DND-41 (cell line): ENCODE measurements around the gene CABLES2.

Experiments used
- ATAC-seq: fragments of 200-7000 bp; cut with Tn5 transposase; 3 replicates; pipeline ENCODE4 v1.9.1; 2021; ENCODE audit warnings: low read depth; ENCODE audit not compliant: insufficient read depth
- DNase-seq: peaks from one replicate; pipeline ENCODE4 v3.0.0-alpha.2; 2020
- H2AFZ ChIP-seq: 2 replicates; pipeline ENCODE4 v1.6.0; 2012; ENCODE audit warnings: low read depth, low read length
- H3K27ac ChIP-seq: 2 replicates; pipeline ENCODE4 v1.5.1; 2012; ENCODE audit warnings: low read length, inconsistent platforms
- H3K27me3 ChIP-seq: fragments of 200-600 bp; sonication (generic); 2 replicates; pipeline ENCODE4 v1.6.0; 2012; ENCODE audit warnings: low read length, mild to moderate bottlenecking, inconsistent platforms; ENCODE audit not compliant: insufficient read depth, poor library complexity
- H3K36me3 ChIP-seq: 2 replicates; pipeline ENCODE4 v1.5.1; 2012; ENCODE audit warnings: low read length, inconsistent platforms; ENCODE audit not compliant: insufficient read depth
- H3K4me1 ChIP-seq: 2 replicates; pipeline ENCODE4 v1.5.1; 2012; ENCODE audit warnings: mild to moderate bottlenecking, low read length; ENCODE audit not compliant: insufficient read depth
- H3K4me2 ChIP-seq: 2 replicates; pipeline ENCODE4 v1.6.0; 2012; ENCODE audit warnings: mild to moderate bottlenecking, moderate library complexity, low read length, inconsistent platforms; ENCODE audit not compliant: insufficient read depth
- H3K4me3 ChIP-seq, 2 experiments: fragments of 200-600 bp in 1 of 2; shearing (Covaris generic) in 1 of 2; 2 replicates each; pipeline ENCODE4 v1.5.1; 2012 to 2016; ENCODE audit warnings: inconsistent platforms in 2 of 2, low read length in 2 of 2, mild to moderate bottlenecking in 2 of 2, low read depth in 1 of 2, moderate library complexity in 1 of 2
- H3K79me2 ChIP-seq: 2 replicates; pipeline ENCODE4 v1.6.0; 2012; ENCODE audit warnings: low read length, inconsistent platforms; ENCODE audit not compliant: insufficient read depth
- H3K9ac ChIP-seq: 2 replicates; pipeline ENCODE4 v1.6.0; 2012; ENCODE audit warnings: low read depth, mild to moderate bottlenecking, inconsistent platforms, low read length, moderate library complexity
- H3K9me3 ChIP-seq: 2 replicates; pipeline ENCODE4 v1.5.1; 2012; ENCODE audit warnings: low read length, moderate library complexity, mild to moderate bottlenecking, inconsistent platforms; ENCODE audit not compliant: insufficient read depth, severe bottlenecking
- H4K20me1 ChIP-seq: 2 replicates; pipeline ENCODE4 v1.6.0; 2012; ENCODE audit warnings: low read length; ENCODE audit not compliant: insufficient read depth
- CTCF ChIP-seq: IDR thresholded peaks from 2 replicates; pipeline ENCODE4 v1.5.1; 2012; ENCODE audit warnings: borderline replicate concordance, low read length, moderate library complexity, mild to moderate bottlenecking; ENCODE audit not compliant: poor library complexity, severe bottlenecking; ENCODE audit errors: extremely low read depth
- EZH2 ChIP-seq: IDR thresholded peaks from 3 replicates; pipeline ENCODE4 v1.6.1; 2012; ENCODE audit warnings: borderline replicate concordance, low read depth, mild to moderate bottlenecking, moderate library complexity, low read length, inconsistent platforms; ENCODE audit not compliant: severe bottlenecking

Gene CABLES2

GRCh38 chr20:62392621-62393334 lies 14.3 kb downstream of the CABLES2 start:
- Histone ChIP-seq H3K9me3 (no peaks in the 10 kb centered on the region), H4K20me1 (peaks cover 53% of the 10 kb centered on the region), H3K4me3 (no peak overlapping the region), H3K9ac (no peak overlapping the region), H3K4me2 (no peak overlapping the region), H3K79me2 (peaks cover 20% of the 10 kb centered on the region), H3K27me3 (no peaks in the 10 kb centered on the region), H3K27ac (no peak overlapping the region), H3K36me3 (peaks cover 61% of the 10 kb centered on the region), H3K4me1 (peaks cover 19% of the 10 kb centered on the region), H2AFZ (no peak overlapping the region)
- no peak for TF ChIP-seq CTCF
- TF ChIP-seq EZH2 = no peak
- 0 out of 3 replicates have a peak, but pooled peaks have one; percentile 3 for ATAC-seq
- DNase-seq = no peak

GRCh38 chr20:62392077-62392418 lies 15.0 kb downstream of the CABLES2 start:
- peaks cover 23% of the 10 kb centered on the region for H3K4me1 ChIP-seq
- no peak overlapping the region for H3K4me3 ChIP-seq
- peaks cover 60% of the 10 kb centered on the region for H4K20me1 ChIP-seq
- H3K4me2 ChIP-seq = no peak overlapping the region
- no peak for DNase-seq
- no peaks in the 10 kb centered on the region for H3K27me3 ChIP-seq
- ATAC-seq = no peak
- H3K9ac ChIP-seq = no peak overlapping the region
- peaks cover 28% of the 10 kb centered on the region for H3K79me2 ChIP-seq
- TF ChIP-seq CTCF (no peak), EZH2 (no peak)
- no peak overlapping the region for H2AFZ ChIP-seq
- H3K36me3 ChIP-seq = peaks cover 68% of the 10 kb centered on the region
- no peak overlapping the region for H3K27ac ChIP-seq
- H3K9me3 ChIP-seq = no peaks in the 10 kb centered on the region

GRCh38 chr20:62391165-62392076 lies 15.7 kb downstream of the CABLES2 start:
- peaks cover 70% of the 10 kb centered on the region for H3K36me3 ChIP-seq
- H3K4me1 ChIP-seq = peaks cover 23% of the 10 kb centered on the region
- no peak overlapping the region for H2AFZ ChIP-seq
- H4K20me1 ChIP-seq = peaks cover 60% of the 10 kb centered on the region
- DNase-seq (no peak), ATAC-seq (no peak)
- H3K27ac ChIP-seq = no peak overlapping the region
- H3K9ac ChIP-seq = no peak overlapping the region
- TF ChIP-seq EZH2 = no peak
- no peak for TF ChIP-seq CTCF
- no peaks in the 10 kb centered on the region for H3K27me3 ChIP-seq
- H3K4me2 ChIP-seq = no peak overlapping the region
- no peaks in the 10 kb centered on the region for H3K9me3 ChIP-seq
- H3K79me2 ChIP-seq = peaks cover 34% of the 10 kb centered on the region
- no peak overlapping the region for H3K4me3 ChIP-seq
